ENCODE measurements around the gene UBE4A. TPM values are rescaled to one million over a fixed set of nuclear protein-coding genes. Genes with fewer than 3 reads are reported as not detected.

The UBE4A gene
- total and polyA plus RNA-seq, 9 of the 15 experiments (the other 6 are each of a cell fraction or from before 2014, with no cell fraction given), result 13.5 to 45.2 (median 26.8) TPM

GRCh38 chr11:118415739-118416068 is 56.3 kb downstream of the UBE4A start (continued):
- TF ChIP-seq ELF1 (tag; IDR thresholded peaks at IDR 0.05), result peak; percentile 95
- TF ChIP-seq EZH2 (IDR thresholded peaks at IDR 0.05; ENCODE audit: borderline replicate concordance, low read depth, low read length), result no peak
- no peak for TF ChIP-seq ZSCAN29 (IDR thresholded peaks at IDR 0.05)
- TF ChIP-seq RREB1 (CRISPR knock-in tag; IDR thresholded peaks at IDR 0.05), result peak; percentile 98
- TF ChIP-seq RBM34 (IDR thresholded peaks at IDR 0.05; ENCODE audit: borderline replicate concordance, insufficient read depth, low read length), result no peak
- TF ChIP-seq ZBTB1 (CRISPR knock-in tag; IDR thresholded peaks at IDR 0.05; ENCODE audit: borderline replicate concordance, low read depth), result no peak
- TF ChIP-seq DIDO1 (tag; IDR thresholded peaks at IDR 0.05; ENCODE audit: low read depth), result no peak
- no peak for TF ChIP-seq RBM25 (IDR thresholded peaks at IDR 0.05; ENCODE audit: low read depth, low read length, severe bottlenecking)
- TF ChIP-seq KDM5B (IDR thresholded peaks at IDR 0.05; ENCODE audit: insufficient replicate concordance, low read depth, low read length), result no peak
- TF ChIP-seq JUN (IDR thresholded peaks at IDR 0.05; ENCODE audit: borderline replicate concordance, low read depth, low read length), result peak; percentile 96
- TF ChIP-seq JUN (CRISPR knock-in tag; IDR thresholded peaks at IDR 0.05; ENCODE audit: borderline replicate concordance), result 0 out of 2 replicates have a peak, but pooled peaks have one; percentile 59
- peak; percentile 33; the same call in 1 of the 2 replicates for TF ChIP-seq NR2C1 (IDR thresholded peaks at IDR 0.05)
- no peak; the same call in 1 of the 2 replicates for TF ChIP-seq NR2C1 (tag; IDR thresholded peaks at IDR 0.05)
- no peak for TF ChIP-seq TARDBP (IDR thresholded peaks at IDR 0.05)
- no peak for TF ChIP-seq POLR3A (IDR thresholded peaks at IDR 0.05; ENCODE audit: borderline replicate concordance, extremely low read depth, insufficient read depth, insufficient read length)
- peak; percentile 88 for TF ChIP-seq CBFA2T2 (conservative IDR thresholded peaks at IDR 0.05)
- no peak for TF ChIP-seq USF1 (CRISPR knock-in tag; IDR thresholded peaks at IDR 0.05)
- no peak for TF ChIP-seq BRCA1 (IDR thresholded peaks at IDR 0.05)
- no peak for TF ChIP-seq BRCA1 (CRISPR knock-in tag; IDR thresholded peaks at IDR 0.05)
- no peak for TF ChIP-seq ARHGAP35 (IDR thresholded peaks at IDR 0.05; ENCODE audit: partially characterized antibody)
- TF ChIP-seq SMAD3 (CRISPR knock-in tag; conservative IDR thresholded peaks at IDR 0.05), result no peak; the same call in 1 of the 2 replicates
- no peak for TF ChIP-seq STAT5B (CRISPR knock-in tag; IDR thresholded peaks at IDR 0.05)
- TF ChIP-seq TOE1 (IDR thresholded peaks at IDR 0.05; ENCODE audit: borderline replicate concordance), result no peak; the same call in 1 of the 2 replicates
- no peak for TF ChIP-seq TOE1 (CRISPR knock-in tag; IDR thresholded peaks at IDR 0.05; ENCODE audit: borderline replicate concordance, low read depth)
- peak; percentile 82 to 90 for TF ChIP-seq TRIM24 (IDR thresholded peaks at IDR 0.05)
- no peak for TF ChIP-seq ZNF551 (CRISPR knock-in tag; IDR thresholded peaks at IDR 0.05)
- no peak for TF ChIP-seq PTTG1 (tag; IDR thresholded peaks at IDR 0.05; ENCODE audit: low read depth)

Measured in K562 (cell line).